Neural progenitor cell (in vitro differentiated cells): ENCODE data around the gene PCBD2. TPM values are rescaled to one million over a fixed set of nuclear protein-coding genes. Genes with fewer than 3 reads are reported as not detected.
"Not testable (repeated sequence)": the region's sequence is repeated elsewhere in the genome, so short reads cannot be mapped to it uniquely, and the experiment has no call there.

ENCODE experiments used
- DNase-seq: peaks from one replicate; pipeline ENCODE4 v3.0.0-alpha.2; 2016; ENCODE audit warnings: low spot score
- H2AFZ ChIP-seq: fragments of 200-600 bp; sonication (generic); replicated peaks from 2 replicates; pipeline ENCODE4 v1.6.1; 2016; ENCODE audit warnings: antibody characterized with exemption
- H3F3A ChIP-seq: fragments of 200-600 bp; sonication (generic); 2 replicates; pipeline ENCODE4 v1.6.1; 2016; ENCODE audit warnings: antibody characterized with exemption, low read depth
- H3K27ac ChIP-seq: fragments of 200-600 bp; sonication (generic); 2 replicates; pipeline ENCODE4 v1.5.1; 2016; ENCODE audit warnings: mild to moderate bottlenecking
- H3K27me3 ChIP-seq: fragments of 200-600 bp; sonication (generic); 2 replicates; pipeline ENCODE4 v1.6.1; 2016; ENCODE audit warnings: mild to moderate bottlenecking, moderate library complexity
- H3K36me3 ChIP-seq: fragments of 200-600 bp; sonication (generic); 2 replicates; pipeline ENCODE4 v1.5.1; 2016
- H3K4me1 ChIP-seq: fragments of 200-600 bp; sonication (generic); 2 replicates; pipeline ENCODE4 v1.6.1; 2016; ENCODE audit warnings: mixed run types
- H3K4me2 ChIP-seq: fragments of 200-600 bp; sonication (generic); 2 replicates; pipeline ENCODE4 v1.6.1; 2016
- H3K4me3 ChIP-seq: fragments of 200-600 bp; sonication (generic); 2 replicates; pipeline ENCODE4 v1.5.1; 2016
- H3K79me2 ChIP-seq: fragments of 200-600 bp; sonication (generic); 2 replicates; pipeline ENCODE4 v1.6.1; 2016; ENCODE audit warnings: low read depth
- H3K9ac ChIP-seq: fragments of 200-600 bp; sonication (generic); 2 replicates; pipeline ENCODE4 v1.6.1; 2016
- H3K9me3 ChIP-seq: fragments of 200-600 bp; sonication (generic); 2 replicates; pipeline ENCODE4 v1.5.1; 2016; ENCODE audit warnings: low read depth
- H4K20me1 ChIP-seq: fragments of 200-600 bp; sonication (generic); 2 replicates; pipeline ENCODE4 v1.6.1; 2016; ENCODE audit warnings: low read depth
- H3K27ac Mint-ChIP-seq: 3 replicates; pipeline ENCODE4 v1.8.0; 2021; ENCODE audit warnings: mixed read lengths
- H3K27me3 Mint-ChIP-seq: 2 replicates; pipeline ENCODE4 v1.8.0; 2022; ENCODE audit warnings: low read depth, mild to moderate bottlenecking, inconsistent platforms, moderate library complexity, mixed read lengths; ENCODE audit not compliant: insufficient read depth
- H3K36me3 Mint-ChIP-seq: 3 replicates; pipeline ENCODE4 v1.8.0; 2021; ENCODE audit warnings: mixed read lengths
- H3K4me1 Mint-ChIP-seq: 3 replicates; pipeline ENCODE4 v1.8.0; 2021; ENCODE audit warnings: mixed read lengths
- H3K4me3 Mint-ChIP-seq: 3 replicates; pipeline ENCODE4 v1.8.0; 2021; ENCODE audit warnings: mild to moderate bottlenecking, moderate library complexity, mixed read lengths
- H3K9me3 Mint-ChIP-seq: 3 replicates; pipeline ENCODE4 v1.8.0; 2020; ENCODE audit warnings: mixed read lengths
- EZH2 ChIP-seq: fragments of 200-600 bp; sonication (generic); IDR thresholded peaks from 2 replicates; pipeline ENCODE4 v1.6.1; 2017; ENCODE audit warnings: antibody characterized with exemption, mild to moderate bottlenecking, moderate library complexity
- EZH2phosphoT487 ChIP-seq: fragments of 200-600 bp; sonication (generic); IDR thresholded peaks from 2 replicates; pipeline ENCODE4 v1.6.1; 2017; ENCODE audit warnings: antibody characterized with exemption
- total RNA-seq: library from RNA; depleted of rRNA; stranded (reverse); fragments of >200 nt; gene quantifications from 2 replicates; pipeline ENCODE4 v1.2.3, GENCODE V29; 2015; ENCODE audit warnings: low replicate concordance
- TF ChIP-seq, protein P1 (sequence below): fragments of 200-600 bp; sonication (generic); IDR thresholded peaks from 2 replicates; pipeline ENCODE4 v1.5.1; 2017; ENCODE audit warnings: antibody characterized with exemption, mild to moderate bottlenecking

The PCBD2 gene
- 2.2 and 5.0 TPM in 2 replicates for total RNA-seq

DNA sequence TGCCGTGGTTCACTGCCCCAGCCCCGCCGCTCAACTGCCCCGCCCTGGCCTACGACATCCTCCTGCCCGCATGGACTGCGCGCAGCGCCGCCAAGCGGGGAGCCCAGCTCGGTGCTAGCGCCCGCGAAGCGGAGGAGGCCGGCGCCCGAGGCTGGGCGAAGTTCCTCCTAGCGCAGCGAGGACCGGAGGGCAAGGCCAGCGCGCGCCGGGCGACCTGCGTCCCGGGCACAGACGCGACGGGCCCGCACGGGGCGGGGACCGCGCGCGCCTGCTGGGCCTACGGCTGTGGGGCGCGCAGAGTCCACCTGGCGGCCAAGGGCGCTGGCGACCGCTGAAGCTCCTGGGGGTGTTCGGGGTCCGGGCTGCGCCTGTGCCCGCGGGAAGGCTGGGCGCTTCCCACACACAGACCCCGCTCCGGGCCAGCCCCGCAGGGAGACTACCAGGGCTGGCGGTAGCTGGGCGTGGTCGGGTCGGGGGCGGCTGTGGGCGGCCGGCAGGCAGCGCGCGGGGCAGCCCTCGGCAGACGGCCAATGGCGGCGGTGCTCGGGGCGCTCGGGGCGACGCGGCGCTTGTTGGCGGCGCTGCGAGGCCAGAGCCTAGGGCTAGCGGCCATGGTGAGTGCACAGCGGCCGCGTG, at the start of gene PCBD2:
TSS of gene PCBD2 (plus strand) at position 522 of the 636 bp plus-strand sequence. CDS start at position 531, 9 bp downstream.
- peaks cover 3% of the 10 kb centered on the region for H3K27me3 Mint-ChIP-seq
- H3K4me3 Mint-ChIP-seq = peak within 1 kb of the TSS; percentile 91
- Histone ChIP-seq H3K27ac (no peak within 1 kb of the TSS), H3K4me2 (peak within 1 kb of the TSS; percentile 78), H3K9ac (no peak within 1 kb of the TSS), H3K9me3 (no peaks in the 10 kb centered on the region), H3K27me3 (no peaks in the 10 kb centered on the region), H3K4me3 (peak within 1 kb of the TSS; percentile 57), H3K79me2 (no peaks in the 10 kb centered on the region), H3K36me3 (no peaks in the 10 kb centered on the region), H4K20me1 (no peaks in the 10 kb centered on the region), H3F3A (peaks cover 12% of the 10 kb centered on the region), H2AFZ (peak within 1 kb of the TSS; percentile 98), H3K4me1 (no peaks in the 10 kb centered on the region)
- peaks cover 6% of the 10 kb centered on the region for H3K36me3 Mint-ChIP-seq
- peak; percentile 95 for DNase-seq
- H3K9me3 Mint-ChIP-seq = no peaks in the 10 kb centered on the region
- peak within 1 kb of the TSS; percentile 98 for H3K27ac Mint-ChIP-seq
- peaks cover 8% of the 10 kb centered on the region for H3K4me1 Mint-ChIP-seq
- TF ChIP-seq, protein P1, sequence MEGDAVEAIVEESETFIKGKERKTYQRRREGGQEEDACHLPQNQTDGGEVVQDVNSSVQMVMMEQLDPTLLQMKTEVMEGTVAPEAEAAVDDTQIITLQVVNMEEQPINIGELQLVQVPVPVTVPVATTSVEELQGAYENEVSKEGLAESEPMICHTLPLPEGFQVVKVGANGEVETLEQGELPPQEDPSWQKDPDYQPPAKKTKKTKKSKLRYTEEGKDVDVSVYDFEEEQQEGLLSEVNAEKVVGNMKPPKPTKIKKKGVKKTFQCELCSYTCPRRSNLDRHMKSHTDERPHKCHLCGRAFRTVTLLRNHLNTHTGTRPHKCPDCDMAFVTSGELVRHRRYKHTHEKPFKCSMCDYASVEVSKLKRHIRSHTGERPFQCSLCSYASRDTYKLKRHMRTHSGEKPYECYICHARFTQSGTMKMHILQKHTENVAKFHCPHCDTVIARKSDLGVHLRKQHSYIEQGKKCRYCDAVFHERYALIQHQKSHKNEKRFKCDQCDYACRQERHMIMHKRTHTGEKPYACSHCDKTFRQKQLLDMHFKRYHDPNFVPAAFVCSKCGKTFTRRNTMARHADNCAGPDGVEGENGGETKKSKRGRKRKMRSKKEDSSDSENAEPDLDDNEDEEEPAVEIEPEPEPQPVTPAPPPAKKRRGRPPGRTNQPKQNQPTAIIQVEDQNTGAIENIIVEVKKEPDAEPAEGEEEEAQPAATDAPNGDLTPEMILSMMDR = peak; percentile 84
- no peak for TF ChIP-seq EZH2phosphoT487
- no peak for TF ChIP-seq EZH2

DNA sequence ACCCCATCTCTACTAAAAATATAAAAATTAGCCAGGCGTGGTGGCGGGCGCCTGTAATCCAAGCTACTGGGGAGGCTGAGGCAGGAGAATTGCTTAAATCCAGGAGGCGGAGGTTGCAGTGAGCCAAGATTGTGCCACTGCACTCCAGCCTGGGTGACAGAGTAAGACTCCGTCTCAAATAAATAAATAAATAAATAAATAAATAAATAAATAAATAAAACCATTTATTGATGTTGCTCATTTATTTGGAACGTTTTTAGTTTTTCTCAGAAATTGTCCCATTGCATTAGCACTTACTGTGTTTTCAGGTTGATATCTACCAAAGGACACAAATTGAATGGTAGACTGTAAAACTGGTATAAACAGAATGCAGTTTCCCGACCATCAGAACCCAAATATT, 48.5 kb upstream of the PCBD2 start:
- peaks cover 33% of the 10 kb centered on the region for H3K36me3 Mint-ChIP-seq
- peaks cover 23% of the 10 kb centered on the region for H3K79me2 ChIP-seq

DNA sequence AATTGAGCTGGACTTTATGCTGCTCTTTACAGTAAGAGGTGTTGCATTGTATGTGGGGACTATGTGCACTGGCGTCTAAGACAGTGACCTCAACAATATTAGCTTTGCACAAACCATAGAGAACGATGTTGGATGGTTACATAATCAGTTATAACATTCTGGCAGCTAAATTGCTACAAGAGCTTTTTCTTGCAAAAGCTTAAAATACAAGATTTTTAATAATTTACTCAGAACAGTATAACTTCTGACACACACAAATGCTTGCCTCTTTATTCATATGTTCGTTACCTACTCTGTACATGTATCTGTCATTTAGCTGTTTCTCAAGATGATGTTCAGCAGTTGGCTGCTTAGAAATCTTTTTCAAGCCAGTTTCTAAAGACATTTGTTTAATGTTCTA, 47.5 kb upstream of the PCBD2 start:
- Mint-ChIP-seq H3K4me3 (no peak overlapping the region), H3K27ac (no peak overlapping the region), H3K9me3 (no peaks in the 10 kb centered on the region), H3K4me1 (no peaks in the 10 kb centered on the region), H3K27me3 (peaks cover 2% of the 10 kb centered on the region), H3K36me3 (peaks cover 33% of the 10 kb centered on the region)
- Histone ChIP-seq H3K4me1 (no peaks in the 10 kb centered on the region), H3K27ac (no peak overlapping the region), H3K4me2 (no peak overlapping the region), H4K20me1 (peaks cover 12% of the 10 kb centered on the region), H3K27me3 (no peaks in the 10 kb centered on the region), H3K79me2 (peaks cover 14% of the 10 kb centered on the region), H3K4me3 (no peak overlapping the region), H3K36me3 (peaks cover 26% of the 10 kb centered on the region), H3K9ac (no peak overlapping the region), H2AFZ (no peak overlapping the region), H3K9me3 (no peaks in the 10 kb centered on the region), H3F3A (peaks cover 21% of the 10 kb centered on the region)
- no peak for DNase-seq
- no peak for TF ChIP-seq EZH2
- TF ChIP-seq, protein P1 = no peak
- TF ChIP-seq EZH2phosphoT487 = no peak

More for the DNA sequence above, 48.5 kb upstream of the PCBD2 start:
- H3K4me3 Mint-ChIP-seq, H3K27ac Mint-ChIP-seq, H3K9ac ChIP-seq, H3K4me1 ChIP-seq, H3K9me3 ChIP-seq, H3K27me3 ChIP-seq, DNase-seq, H3K9me3 Mint-ChIP-seq, H3K27ac ChIP-seq, H3K4me1 Mint-ChIP-seq, H3K27me3 Mint-ChIP-seq, H2AFZ ChIP-seq, H3K4me3 ChIP-seq, H3K4me2 ChIP-seq: not testable (repeated sequence)
- Histone ChIP-seq H3K36me3 (peaks cover 26% of the 10 kb centered on the region), H3F3A (peaks cover 15% of the 10 kb centered on the region), H4K20me1 (peaks cover 15% of the 10 kb centered on the region)

DNA sequence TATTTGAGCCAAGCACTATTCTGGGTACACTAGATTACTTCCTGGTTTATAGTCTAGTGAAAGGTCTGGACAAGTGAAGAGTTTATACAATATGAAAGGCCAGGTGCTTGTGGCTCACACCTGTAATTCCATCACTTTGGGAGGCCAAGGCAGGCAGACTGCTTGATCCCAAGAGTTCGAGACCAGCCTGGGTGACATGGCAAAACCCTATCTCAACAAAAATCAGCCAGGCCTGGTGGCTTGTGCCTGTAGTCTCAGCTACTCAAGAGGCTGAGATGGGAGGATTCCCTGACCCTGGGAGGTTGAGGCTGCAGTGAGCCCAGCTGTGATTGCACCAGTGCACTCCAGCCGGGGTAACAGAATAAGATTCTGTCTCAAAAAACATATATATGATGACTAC, 40.2 kb upstream of the PCBD2 start:
- Histone ChIP-seq H4K20me1 (no peaks in the 10 kb centered on the region), H3K9ac (no peak overlapping the region), H2AFZ (no peak overlapping the region), H3K36me3 (no peaks in the 10 kb centered on the region), H3F3A (peaks cover 15% of the 10 kb centered on the region), H3K27me3 (no peaks in the 10 kb centered on the region), H3K27ac (no peak overlapping the region), H3K4me2 (no peak overlapping the region), H3K4me3 (no peak overlapping the region), H3K79me2 (no peaks in the 10 kb centered on the region), H3K9me3 (no peaks in the 10 kb centered on the region), H3K4me1 (no peaks in the 10 kb centered on the region)
- Mint-ChIP-seq H3K4me3 (no peak overlapping the region), H3K9me3 (no peaks in the 10 kb centered on the region), H3K36me3 (peaks cover 13% of the 10 kb centered on the region), H3K27ac (no peak overlapping the region), H3K4me1 (no peaks in the 10 kb centered on the region), H3K27me3 (peaks cover 2% of the 10 kb centered on the region)
- TF ChIP-seq EZH2phosphoT487 = no peak
- TF ChIP-seq, protein P1 = no peak
- no peak for TF ChIP-seq EZH2
- DNase-seq = no peak
